PC-3 (cell line): ENCODE data around the gene ATP2B3. TPM values are rescaled to one million over a fixed set of nuclear protein-coding genes. Genes with fewer than 3 reads are reported as not detected.

Experiments used
- ATAC-seq: fragments of 200-7000 bp; cut with Tn5 transposase; 2 replicates; pipeline ENCODE4 v1.9.1; 2020; ENCODE audit warnings: mild to moderate bottlenecking, moderate library complexity
- BruUV-seq: library from RNA; stranded (reverse); fragments of 400-500 nt; replicated peaks from 2 replicates; lab custom pipeline; 2021; lab: Mats Ljungman, UMichigan
- CTCF ChIA-PET: fragments of 300-600 bp; sonication (Branson Sonifier 250); formaldehyde crosslinking; loops from one replicate; lab custom pipeline; 2022; ENCODE audit warnings: antibody characterized with exemption; lab: Charles Lee
- POLR2A ChIA-PET: fragments of 300-600 bp; sonication (Branson Sonifier 250); formaldehyde crosslinking; loops from one replicate; lab custom pipeline; 2022; ENCODE audit warnings: antibody characterized with exemption; ENCODE audit not compliant: unreplicated experiment; lab: Charles Lee
- DNase-seq: peaks from one replicate; pipeline ENCODE4 v3.0.0-alpha.2; 2015
- H2AFZ ChIP-seq: fragments of 300-600 bp; sonication (generic); 2 replicates; pipeline ENCODE4 v1.6.0; 2016; ENCODE audit warnings: antibody characterized with exemption, low read length
- H3F3A ChIP-seq: fragments of 300-600 bp; sonication (generic); one replicate; pipeline ENCODE4 v1.6.0; 2017; ENCODE audit warnings: antibody characterized with exemption, low read length, control low read depth, mild to moderate bottlenecking; ENCODE audit not compliant: unreplicated experiment
- H3K27ac ChIP-seq: fragments of 300-600 bp; sonication (generic); 2 replicates; pipeline ENCODE4 v1.5.1; 2016; ENCODE audit warnings: mild to moderate bottlenecking, low read length
- H3K27me3 ChIP-seq: fragments of 300-600 bp; sonication (generic); 2 replicates; pipeline ENCODE4 v1.6.1; 2016; ENCODE audit warnings: low read length, mixed read lengths
- H3K36me3 ChIP-seq: fragments of 300-600 bp; sonication (generic); 2 replicates; pipeline ENCODE4 v1.6.1; 2016; ENCODE audit warnings: low read depth, mixed run types, low read length, mixed read lengths
- H3K4me1 ChIP-seq: fragments of 300-600 bp; sonication (generic); 2 replicates; pipeline ENCODE4 v1.5.1; 2016; ENCODE audit warnings: low read length; ENCODE audit not compliant: insufficient read depth
- H3K4me2 ChIP-seq: fragments of 300-600 bp; sonication (generic); 2 replicates; pipeline ENCODE4 v1.6.0; 2016; ENCODE audit warnings: low read length
- H3K4me3 ChIP-seq: fragments of 300-600 bp; sonication (generic); 2 replicates; pipeline ENCODE4 v1.5.1; 2016; ENCODE audit warnings: mild to moderate bottlenecking, low read length, mixed read lengths
- H3K79me2 ChIP-seq: fragments of 300-600 bp; sonication (generic); 2 replicates; pipeline ENCODE4 v1.6.1; 2017; ENCODE audit warnings: low read length, mixed read lengths
- H3K9ac ChIP-seq: fragments of 300-600 bp; sonication (generic); 2 replicates; pipeline ENCODE4 v1.6.0; 2016; ENCODE audit warnings: mild to moderate bottlenecking, low read length
- H3K9me2 ChIP-seq: fragments of 300-600 bp; sonication (generic); replicated peaks from 2 replicates; pipeline ENCODE4 v1.6.1; 2016; ENCODE audit warnings: mixed run types, low read length, mixed read lengths
- H3K9me3 ChIP-seq: fragments of 300-600 bp; sonication (generic); 2 replicates; pipeline ENCODE4 v1.6.1; 2016; ENCODE audit warnings: low read length, mixed read lengths
- H4K20me1 ChIP-seq: fragments of 300-600 bp; sonication (generic); 2 replicates; pipeline ENCODE4 v1.6.1; 2016; ENCODE audit warnings: low read length, mixed read lengths
- EZH2 ChIP-seq: fragments of 300-600 bp; sonication (generic); IDR thresholded peaks from one replicate; pipeline ENCODE4 v1.6.1; 2017; ENCODE audit warnings: antibody characterized with exemption, mild to moderate bottlenecking, low read length; ENCODE audit not compliant: unreplicated experiment
- EZH2phosphoT487 ChIP-seq: fragments of 300-600 bp; sonication (generic); IDR thresholded peaks from 2 replicates; pipeline ENCODE4 v1.6.1; 2018; ENCODE audit warnings: mild to moderate bottlenecking, antibody characterized with exemption, low read length, borderline replicate concordance
- intact Hi-C: fragments of 100-400 bp; cut with micrococcal nuclease; formaldehyde crosslinking; loops from 2 replicates; pipeline ENCODE4 v1.9.0; 2023
- total RNA-seq: library from RNA; depleted of rRNA; stranded (reverse); fragments of >200 nt; gene quantifications from 2 replicates; pipeline ENCODE4 v1.2.3, GENCODE V29; 2014
- TF ChIP-seq, protein P1 (sequence below): fragments of 300-600 bp; sonication (generic); conservative IDR thresholded peaks from 2 replicates; pipeline ENCODE4 v1.5.1; 2017; ENCODE audit warnings: antibody characterized with exemption, low read depth, mild to moderate bottlenecking, low read length

Gene ATP2B3
- total RNA-seq, 1 experiment from 2014 or later = not detected

DNA sequence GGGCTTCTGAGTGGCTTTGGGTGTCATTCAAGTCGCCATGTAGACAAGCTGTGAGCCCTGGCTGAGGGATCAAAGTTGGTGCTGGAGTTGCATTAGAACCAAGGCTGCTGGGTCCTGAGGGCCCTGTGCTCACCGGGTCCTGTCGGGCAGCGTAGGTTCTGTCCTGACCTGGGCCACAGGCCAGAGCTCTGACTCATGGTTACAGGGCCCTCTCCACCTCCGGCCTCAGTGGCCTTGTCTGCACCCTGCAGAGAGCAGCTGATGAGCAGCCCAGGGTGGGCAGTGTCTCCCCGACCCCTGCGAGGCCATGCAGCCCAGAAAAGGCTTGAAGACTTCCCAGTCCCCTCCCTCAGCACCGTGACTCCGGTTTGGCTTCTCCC lies 22.5 kb downstream of the ATP2B3 start:
- Histone ChIP-seq H3K4me1 (no peaks in the 10 kb centered on the region), H3K36me3 (no peaks in the 10 kb centered on the region), H3K4me3 (no peak overlapping the region), H3K9me2 (no peaks in the 10 kb centered on the region), H3F3A (no peaks in the 10 kb centered on the region), H2AFZ (no peak overlapping the region), H3K79me2 (no peaks in the 10 kb centered on the region), H3K27ac (no peak overlapping the region), H3K9ac (no peak overlapping the region), H3K27me3 (peaks cover 13% of the 10 kb centered on the region; the same call in 1 of the 2 replicates), H3K9me3 (no peaks in the 10 kb centered on the region), H4K20me1 (no peaks in the 10 kb centered on the region), H3K4me2 (no peak overlapping the region)
- DNase-seq (no peak), ATAC-seq (peak; percentile 11; the same call in 1 of the 2 replicates)
- no TSS peak for BruUV-seq
- ChIA-PET CTCF (interaction anchor here (0.8 to 1.2 kb wide), 2 partner anchors 69 to 128 kb away, joined by 3 to 7 read pairs; no protein-coding TSS in a partner anchor), POLR2A (no interaction called here)
- TF ChIP-seq, protein P1, sequence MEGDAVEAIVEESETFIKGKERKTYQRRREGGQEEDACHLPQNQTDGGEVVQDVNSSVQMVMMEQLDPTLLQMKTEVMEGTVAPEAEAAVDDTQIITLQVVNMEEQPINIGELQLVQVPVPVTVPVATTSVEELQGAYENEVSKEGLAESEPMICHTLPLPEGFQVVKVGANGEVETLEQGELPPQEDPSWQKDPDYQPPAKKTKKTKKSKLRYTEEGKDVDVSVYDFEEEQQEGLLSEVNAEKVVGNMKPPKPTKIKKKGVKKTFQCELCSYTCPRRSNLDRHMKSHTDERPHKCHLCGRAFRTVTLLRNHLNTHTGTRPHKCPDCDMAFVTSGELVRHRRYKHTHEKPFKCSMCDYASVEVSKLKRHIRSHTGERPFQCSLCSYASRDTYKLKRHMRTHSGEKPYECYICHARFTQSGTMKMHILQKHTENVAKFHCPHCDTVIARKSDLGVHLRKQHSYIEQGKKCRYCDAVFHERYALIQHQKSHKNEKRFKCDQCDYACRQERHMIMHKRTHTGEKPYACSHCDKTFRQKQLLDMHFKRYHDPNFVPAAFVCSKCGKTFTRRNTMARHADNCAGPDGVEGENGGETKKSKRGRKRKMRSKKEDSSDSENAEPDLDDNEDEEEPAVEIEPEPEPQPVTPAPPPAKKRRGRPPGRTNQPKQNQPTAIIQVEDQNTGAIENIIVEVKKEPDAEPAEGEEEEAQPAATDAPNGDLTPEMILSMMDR = no peak
- TF ChIP-seq EZH2 (no peak), EZH2phosphoT487 (no peak)
- intact Hi-C loops = loop anchor here (5.0 kb wide), 1 partner anchor 127 kb away; no protein-coding TSS in a partner anchor

DNA sequence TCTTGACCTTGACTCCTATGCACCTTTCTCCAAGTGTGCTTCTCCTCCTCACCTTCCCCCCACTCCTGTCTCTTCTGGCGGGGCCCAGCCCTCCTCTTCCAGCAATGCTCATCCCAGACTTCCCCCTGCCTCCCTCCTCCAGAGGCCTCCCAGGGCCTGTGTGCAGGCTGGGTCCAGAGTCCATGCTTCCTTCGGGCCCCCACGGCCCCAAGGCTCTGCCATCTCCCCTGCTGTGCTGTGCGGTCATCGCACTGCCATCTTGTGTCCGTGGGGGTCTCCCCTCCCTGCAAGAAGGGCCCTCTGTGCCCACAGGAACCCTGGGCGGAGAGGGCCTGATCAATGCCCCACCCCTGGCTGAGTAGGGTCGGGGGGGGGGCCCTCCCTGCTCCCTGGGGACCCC lies 27.3 kb downstream of the ATP2B3 start:
- BruUV-seq = no TSS peak
- no peak overlapping the region for H3K9ac ChIP-seq
- H3K9me2 ChIP-seq = no peaks in the 10 kb centered on the region
- no peaks in the 10 kb centered on the region for H3K36me3 ChIP-seq
- intact Hi-C loops = no loop called here
- no peak overlapping the region for H3K4me3 ChIP-seq
- ATAC-seq (no peak), DNase-seq (no peak)
- H4K20me1 ChIP-seq = no peaks in the 10 kb centered on the region
- H3K79me2 ChIP-seq = no peaks in the 10 kb centered on the region
- TF ChIP-seq EZH2 = no peak
- TF ChIP-seq EZH2phosphoT487 = no peak
- TF ChIP-seq, protein P1 = no peak
- POLR2A ChIA-PET = no interaction called here
- no peaks in the 10 kb centered on the region for H3F3A ChIP-seq
- no peak overlapping the region for H3K4me2 ChIP-seq
- no peaks in the 10 kb centered on the region for H3K27me3 ChIP-seq
- H2AFZ ChIP-seq = no peak overlapping the region
- CTCF ChIA-PET = no interaction called here
- H3K4me1 ChIP-seq = no peaks in the 10 kb centered on the region
- no peak overlapping the region for H3K27ac ChIP-seq
- H3K9me3 ChIP-seq = no peaks in the 10 kb centered on the region

DNA sequence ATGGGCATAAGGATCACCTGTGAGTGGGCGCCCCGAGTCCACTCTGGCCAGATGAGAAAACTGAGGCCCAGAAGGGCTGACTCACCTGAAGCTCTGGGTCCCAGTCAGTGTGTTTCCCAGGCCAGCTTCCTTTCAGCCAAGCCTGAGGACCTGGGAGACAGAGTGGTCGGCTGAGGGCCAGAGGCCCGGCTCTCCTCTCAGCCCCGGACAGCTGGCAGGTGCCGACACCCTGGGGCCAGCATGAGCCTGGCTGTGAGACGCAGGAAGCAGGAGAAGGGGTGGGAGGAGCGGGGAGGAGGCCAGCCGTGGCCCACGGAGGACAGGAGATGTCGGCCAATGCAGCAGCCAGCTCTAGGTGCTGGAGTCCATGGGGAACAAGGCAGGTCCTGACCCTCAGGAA lies 28.9 kb downstream of the ATP2B3 start:
- Histone ChIP-seq H3K36me3 (no peaks in the 10 kb centered on the region), H2AFZ (no peak overlapping the region), H3K4me3 (no peak overlapping the region), H3F3A (no peaks in the 10 kb centered on the region), H3K4me1 (no peaks in the 10 kb centered on the region), H3K9me2 (no peaks in the 10 kb centered on the region), H3K27ac (no peak overlapping the region), H3K4me2 (no peak overlapping the region), H3K9ac (no peak overlapping the region), H3K79me2 (no peaks in the 10 kb centered on the region), H3K9me3 (no peaks in the 10 kb centered on the region), H3K27me3 (no peaks in the 10 kb centered on the region), H4K20me1 (no peaks in the 10 kb centered on the region)
- DNase-seq (no peak), ATAC-seq (no peak)
- no peak for TF ChIP-seq EZH2
- TF ChIP-seq, protein P1 = no peak
- no peak for TF ChIP-seq EZH2phosphoT487
- ChIA-PET CTCF (no interaction called here), POLR2A (no interaction called here)
- no TSS peak for BruUV-seq
- intact Hi-C loops = no loop called here
